ENCODE measurements around the gene IL1RAP.

IL1RAP gene

GRCh38 chr3:190695994-190696393, 182.1 kb downstream of the IL1RAP start:
- no peak for TF ChIP-seq EZH2phosphoT487 (conservative IDR thresholded peaks at IDR 0.05; ENCODE audit: low read length)
- Histone ChIP-seq H3K9me3 (ENCODE audit: insufficient read depth, low read length) (no peaks in the 10 kb centered on the region), H3K9me2 (replicated peaks; ENCODE audit: insufficient read depth, low read length) (no peaks in the 10 kb centered on the region), H3K4me3 (ENCODE audit: insufficient read depth, low read length, poor library complexity, severe bottlenecking) (no peak overlapping the region), H3K27me3 (ENCODE audit: low read length) (no peaks in the 10 kb centered on the region), H3K9ac (ENCODE audit: low read length) (no peak overlapping the region), H3K79me2 (ENCODE audit: insufficient read depth, low read length) (no peaks in the 10 kb centered on the region), H3K36me3 (ENCODE audit: low read length) (no peaks in the 10 kb centered on the region), H3K27ac (ENCODE audit: low read depth, low read length) (no peak overlapping the region), H3F3A (ENCODE audit: insufficient read depth) (no peaks in the 10 kb centered on the region), H4K20me1 (ENCODE audit: low read depth, low read length) (no peaks in the 10 kb centered on the region), H3K4me2 (ENCODE audit: low read depth, low read length, poor library complexity, severe bottlenecking) (no peak overlapping the region), H2AFZ (ENCODE audit: low read depth, low read length, severe bottlenecking) (no peak overlapping the region)

- TF ChIP-seq, protein P1, sequence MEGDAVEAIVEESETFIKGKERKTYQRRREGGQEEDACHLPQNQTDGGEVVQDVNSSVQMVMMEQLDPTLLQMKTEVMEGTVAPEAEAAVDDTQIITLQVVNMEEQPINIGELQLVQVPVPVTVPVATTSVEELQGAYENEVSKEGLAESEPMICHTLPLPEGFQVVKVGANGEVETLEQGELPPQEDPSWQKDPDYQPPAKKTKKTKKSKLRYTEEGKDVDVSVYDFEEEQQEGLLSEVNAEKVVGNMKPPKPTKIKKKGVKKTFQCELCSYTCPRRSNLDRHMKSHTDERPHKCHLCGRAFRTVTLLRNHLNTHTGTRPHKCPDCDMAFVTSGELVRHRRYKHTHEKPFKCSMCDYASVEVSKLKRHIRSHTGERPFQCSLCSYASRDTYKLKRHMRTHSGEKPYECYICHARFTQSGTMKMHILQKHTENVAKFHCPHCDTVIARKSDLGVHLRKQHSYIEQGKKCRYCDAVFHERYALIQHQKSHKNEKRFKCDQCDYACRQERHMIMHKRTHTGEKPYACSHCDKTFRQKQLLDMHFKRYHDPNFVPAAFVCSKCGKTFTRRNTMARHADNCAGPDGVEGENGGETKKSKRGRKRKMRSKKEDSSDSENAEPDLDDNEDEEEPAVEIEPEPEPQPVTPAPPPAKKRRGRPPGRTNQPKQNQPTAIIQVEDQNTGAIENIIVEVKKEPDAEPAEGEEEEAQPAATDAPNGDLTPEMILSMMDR (IDR thresholded peaks at IDR 0.05; ENCODE audit: insufficient read depth, low read length, poor library complexity, severe bottlenecking): peak; percentile 36
- TF ChIP-seq EZH2phosphoT487 (conservative IDR thresholded peaks at IDR 0.05; ENCODE audit: low read length): no peak
- no peaks in the 10 kb centered on the region for H3K9me3 ChIP-seq (ENCODE audit: insufficient read depth, low read length)
Measured at GRCh38 chr3:190696777-190697501, 183.1 kb downstream of the IL1RAP start.

DNA sequence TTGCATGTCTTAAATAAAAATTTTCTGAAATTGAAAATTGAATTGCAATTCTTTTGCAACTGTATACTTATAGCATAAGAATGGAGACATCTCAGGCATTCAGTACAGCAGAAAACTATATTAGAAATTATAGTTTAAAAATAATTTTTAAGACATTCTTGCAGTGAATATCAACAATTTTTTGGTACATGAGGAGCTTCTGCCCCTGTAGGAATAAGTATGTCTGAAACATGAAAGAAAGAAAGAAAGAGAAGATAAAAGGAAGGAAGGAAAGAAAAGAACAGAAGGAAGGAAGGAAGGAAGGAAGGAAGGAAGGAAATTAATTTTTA, 183.6 kb downstream of the IL1RAP start:
- Histone ChIP-seq H3K4me3 (ENCODE audit: insufficient read depth, low read length, poor library complexity, severe bottlenecking) (no peak overlapping the region), H4K20me1 (ENCODE audit: low read depth, low read length) (no peaks in the 10 kb centered on the region)

More at GRCh38 chr3:190696777-190697501, 183.1 kb downstream of the IL1RAP start:
- Histone ChIP-seq H3K4me2 (ENCODE audit: low read depth, low read length, poor library complexity, severe bottlenecking) (peak overlapping the region; percentile 13), H3K27ac (ENCODE audit: low read depth, low read length) (no peak overlapping the region), H4K20me1 (ENCODE audit: low read depth, low read length) (no peaks in the 10 kb centered on the region), H2AFZ (ENCODE audit: low read depth, low read length, severe bottlenecking) (peak overlapping the region; percentile 9), H3F3A (ENCODE audit: insufficient read depth) (no peaks in the 10 kb centered on the region), H3K27me3 (ENCODE audit: low read length) (no peaks in the 10 kb centered on the region), H3K4me3 (ENCODE audit: insufficient read depth, low read length, poor library complexity, severe bottlenecking) (no peak overlapping the region), H3K9ac (ENCODE audit: low read length) (no peak overlapping the region), H3K9me2 (replicated peaks; ENCODE audit: insufficient read depth, low read length) (no peaks in the 10 kb centered on the region), H3K36me3 (ENCODE audit: low read length) (no peaks in the 10 kb centered on the region), H3K79me2 (ENCODE audit: insufficient read depth, low read length) (no peaks in the 10 kb centered on the region)

DNA sequence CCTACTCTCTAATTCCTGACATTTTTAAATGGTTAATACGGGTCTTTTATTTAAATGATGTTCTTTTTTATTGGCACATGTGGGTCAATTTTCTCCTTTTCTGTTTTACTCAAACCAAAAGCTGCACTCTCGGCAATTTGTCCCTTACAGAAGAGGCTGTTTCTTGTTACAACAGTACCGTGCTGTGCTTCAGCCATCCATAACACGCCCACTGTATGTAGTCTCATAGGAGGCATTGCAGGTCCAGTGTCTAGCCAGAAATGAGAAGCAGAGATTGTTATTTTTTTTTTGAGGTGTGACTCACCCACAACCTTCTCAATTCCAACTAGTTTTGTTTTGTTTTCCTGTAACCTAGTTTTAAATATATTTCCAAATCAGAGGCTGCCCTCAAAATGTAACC, 184.0 kb downstream of the IL1RAP start:
- TF ChIP-seq, protein P1 (IDR thresholded peaks at IDR 0.05; ENCODE audit: insufficient read depth, low read length, poor library complexity, severe bottlenecking): no peak
- TF ChIP-seq EZH2phosphoT487 (conservative IDR thresholded peaks at IDR 0.05; ENCODE audit: low read length): no peak
- no peaks in the 10 kb centered on the region for H3K79me2 ChIP-seq (ENCODE audit: insufficient read depth, low read length)
- no peaks in the 10 kb centered on the region for H3K27me3 ChIP-seq (ENCODE audit: low read length)
- no peaks in the 10 kb centered on the region for H3K36me3 ChIP-seq (ENCODE audit: low read length)
- no peak overlapping the region for H3K4me2 ChIP-seq (ENCODE audit: low read depth, low read length, poor library complexity, severe bottlenecking)
- H2AFZ ChIP-seq (ENCODE audit: low read depth, low read length, severe bottlenecking): no peak overlapping the region
- H3K9me2 ChIP-seq (replicated peaks; ENCODE audit: insufficient read depth, low read length): no peaks in the 10 kb centered on the region
- H3F3A ChIP-seq (ENCODE audit: insufficient read depth): no peaks in the 10 kb centered on the region
- no peaks in the 10 kb centered on the region for H3K9me3 ChIP-seq (ENCODE audit: insufficient read depth, low read length)
- H4K20me1 ChIP-seq (ENCODE audit: low read depth, low read length): no peaks in the 10 kb centered on the region
- no peak overlapping the region for H3K27ac ChIP-seq (ENCODE audit: low read depth, low read length)
- no peak overlapping the region for H3K9ac ChIP-seq (ENCODE audit: low read length)
- no peak overlapping the region for H3K4me3 ChIP-seq (ENCODE audit: insufficient read depth, low read length, poor library complexity, severe bottlenecking)

More for the DNA sequence above, 183.6 kb downstream of the IL1RAP start:
- Histone ChIP-seq H3K4me2 (ENCODE audit: low read depth, low read length, poor library complexity, severe bottlenecking) (peak overlapping the region; percentile 13), H3K79me2 (ENCODE audit: insufficient read depth, low read length) (no peaks in the 10 kb centered on the region), H3K27ac (ENCODE audit: low read depth, low read length) (no peak overlapping the region), H3K27me3 (ENCODE audit: low read length) (no peaks in the 10 kb centered on the region), H3K9me3 (ENCODE audit: insufficient read depth, low read length) (no peaks in the 10 kb centered on the region), H3K36me3 (ENCODE audit: low read length) (no peaks in the 10 kb centered on the region), H2AFZ (ENCODE audit: low read depth, low read length, severe bottlenecking) (no peak overlapping the region), H3F3A (ENCODE audit: insufficient read depth) (no peaks in the 10 kb centered on the region), H3K9me2 (replicated peaks; ENCODE audit: insufficient read depth, low read length) (no peaks in the 10 kb centered on the region), H3K9ac (ENCODE audit: low read length) (no peak overlapping the region)
- no peak for TF ChIP-seq EZH2phosphoT487 (conservative IDR thresholded peaks at IDR 0.05; ENCODE audit: low read length)
- TF ChIP-seq, protein P1 (IDR thresholded peaks at IDR 0.05; ENCODE audit: insufficient read depth, low read length, poor library complexity, severe bottlenecking): no peak
